HG03571 (cell line): ENCODE data around the gene COL18A1.
"Not testable (repeated sequence)": the region's sequence is repeated elsewhere in the genome, so short reads cannot be mapped to it uniquely, and the experiment has no call there.

ENCODE experiments used
- ATAC-seq: cut with Tn5 transposase; IDR thresholded peaks from one replicate; pipeline ENCODE4 v1.9.1; 2021; ENCODE audit not compliant: unreplicated experiment

The COL18A1 gene

GRCh38 chr21:45423968-45424853, 19.2 kb downstream of the COL18A1 start:
- no peak for ATAC-seq

GRCh38 chr21:45424854-45425795, 20.2 kb downstream of the COL18A1 start:
- no peak for ATAC-seq

GRCh38 chr21:45427331-45428271, 22.6 kb downstream of the COL18A1 start:
- no peak for ATAC-seq

DNA sequence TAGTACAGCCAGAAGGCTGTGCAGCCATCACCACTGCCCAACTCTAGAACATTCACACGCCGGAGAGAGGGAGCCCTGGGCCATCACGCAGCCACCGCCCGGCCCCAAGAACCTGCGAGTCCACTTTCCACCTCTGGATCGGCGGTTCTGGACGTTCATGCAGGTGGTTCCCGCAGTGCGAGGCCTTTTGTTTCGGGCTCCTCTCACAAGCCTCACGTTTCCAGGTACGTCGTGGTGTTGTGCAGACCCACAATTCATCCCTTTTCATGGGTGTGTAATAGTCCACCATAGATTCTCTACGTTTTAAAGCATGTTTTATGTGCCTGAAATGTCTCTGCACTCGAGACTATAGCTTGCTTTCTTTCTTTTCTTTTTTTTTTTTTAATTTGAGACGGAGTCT, 23.6 kb downstream of the COL18A1 start:
- no peak for ATAC-seq

- no peak for ATAC-seq
Observed at GRCh38 chr21:45429221-45430175, 24.5 kb downstream of the COL18A1 start.

GRCh38 chr21:45430521-45431501, 25.8 kb downstream of the COL18A1 start:
- ATAC-seq = no peak

DNA sequence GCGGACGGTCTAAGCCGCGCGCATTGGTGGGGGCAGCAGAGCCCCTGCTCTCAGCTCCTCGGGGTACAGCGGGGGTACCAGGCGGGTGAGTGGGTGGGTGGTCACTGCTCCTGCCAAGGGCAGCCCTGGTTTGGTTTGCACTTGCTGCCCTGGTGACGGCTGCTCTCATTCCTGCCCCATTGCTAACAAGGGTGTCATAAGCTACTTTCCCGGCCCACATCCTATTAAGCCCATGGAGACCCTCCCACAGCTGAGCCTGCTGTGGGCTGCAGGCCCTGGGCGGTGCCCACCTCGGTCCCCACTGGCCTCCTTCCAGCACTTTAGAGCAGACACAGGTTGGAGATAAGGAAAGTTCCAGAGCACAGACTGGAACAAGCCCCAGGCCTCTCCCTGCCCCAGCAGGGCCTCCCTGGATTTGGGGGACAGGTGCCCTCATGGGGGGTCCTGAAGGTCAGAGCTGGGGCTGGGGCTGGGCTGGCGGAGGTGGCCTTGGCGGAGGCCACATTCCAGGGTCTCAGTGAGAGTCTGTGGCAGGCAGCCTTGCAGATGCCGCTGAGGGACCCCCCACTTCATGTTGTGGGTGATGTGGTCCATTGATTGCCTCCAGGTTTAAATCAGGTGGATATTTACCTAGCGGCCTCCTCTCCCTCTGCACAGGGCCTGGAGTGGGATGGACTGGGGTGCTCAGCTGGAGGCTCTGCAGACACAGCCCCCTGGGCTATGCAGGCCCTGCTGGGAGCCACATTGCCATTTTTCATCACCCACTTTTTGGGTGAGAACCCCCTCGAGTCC, 27.0 kb downstream of the COL18A1 start:
- ATAC-seq = no peak

GRCh38 chr21:45432575-45433255, 27.8 kb downstream of the COL18A1 start:
- no peak for ATAC-seq

DNA sequence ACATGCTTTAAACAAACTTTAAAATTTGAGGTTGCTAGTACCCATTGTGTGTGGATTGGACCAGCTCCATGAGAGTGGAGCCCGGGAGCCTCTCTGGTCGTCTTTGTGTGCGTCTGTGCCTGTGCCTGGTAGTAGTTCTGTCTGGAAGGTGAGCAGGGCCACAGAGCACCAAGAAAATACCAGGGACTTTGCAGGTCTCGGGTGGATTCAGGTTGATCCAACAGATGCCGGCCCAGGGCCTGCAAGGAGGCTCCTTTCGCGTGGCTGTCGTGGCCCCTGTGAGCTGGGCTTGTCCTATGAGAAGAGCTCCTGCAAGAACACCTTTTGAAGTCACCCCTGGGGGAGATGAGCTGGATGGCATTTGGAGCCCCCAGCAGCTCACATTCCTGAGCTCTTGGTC, 28.3 kb downstream of the COL18A1 start:
- ATAC-seq = no peak

- no peak for ATAC-seq
Observed at GRCh38 chr21:45433911-45434644, 29.1 kb downstream of the COL18A1 start.

- no peak for ATAC-seq
Observed at GRCh38 chr21:45434645-45435217, 29.8 kb downstream of the COL18A1 start.

GRCh38 chr21:45435405-45435981, 30.5 kb downstream of the COL18A1 start:
- no peak for ATAC-seq

GRCh38 chr21:45436351-45437065, 31.5 kb downstream of the COL18A1 start:
- ATAC-seq = no peak

DNA sequence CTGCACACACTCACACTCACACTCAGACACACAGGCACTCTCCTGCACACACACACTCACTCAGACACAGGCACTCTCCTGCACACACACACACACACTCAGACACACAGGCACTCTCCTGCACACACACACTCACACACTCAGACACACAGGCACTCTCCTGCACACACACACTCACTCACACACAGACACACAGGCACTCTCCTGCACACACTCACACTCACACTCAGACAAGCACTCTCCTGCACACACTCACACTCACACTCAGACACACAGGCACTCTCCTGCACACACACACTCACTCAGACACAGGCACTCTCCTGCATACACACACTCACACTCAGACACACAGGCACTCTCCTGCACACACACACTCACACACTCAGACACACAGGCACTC, 32.9 kb downstream of the COL18A1 start:
- not testable (repeated sequence) for ATAC-seq
